GM19035 (cell line): ENCODE measurements around the gene TRUB2.
A peak's percentile ranks its signal among the peaks of the same experiment; 100 is the strongest.
"Not testable (repeated sequence)": the region's sequence is repeated elsewhere in the genome, so short reads cannot be mapped to it uniquely, and the experiment has no call there.

Experiments
- ATAC-seq: cut with Tn5 transposase; IDR thresholded peaks from one replicate; pipeline ENCODE4 v1.9.1; 2021; ENCODE audit not compliant: unreplicated experiment

Gene TRUB2

GRCh38 chr9:128298535-128299482 is 23.4 kb downstream of the TRUB2 start:
- no peak for ATAC-seq

- no peak for ATAC-seq
Measured at GRCh38 chr9:128297221-128297773, 24.9 kb downstream of the TRUB2 start.

- no peak for ATAC-seq
Measured at GRCh38 chr9:128296340-128297220, 25.7 kb downstream of the TRUB2 start.

- no peak for ATAC-seq
Measured at GRCh38 chr9:128294142-128294541, 28.1 kb downstream of the TRUB2 start.

GRCh38 chr9:128293091-128293490 is 29.2 kb downstream of the TRUB2 start:
- ATAC-seq, result no peak

GRCh38 chr9:128292009-128292408 is 30.2 kb downstream of the TRUB2 start:
- no peak for ATAC-seq

GRCh38 chr9:128288273-128289004 is 33.8 kb downstream of the TRUB2 start:
- ATAC-seq, result no peak

GRCh38 chr9:128286440-128286839 is 35.8 kb downstream of the TRUB2 start:
- ATAC-seq, result no peak

- ATAC-seq, result no peak
Measured at GRCh38 chr9:128285033-128285784, 37.0 kb downstream of the TRUB2 start.

GRCh38 chr9:128282500-128282899 is 39.7 kb downstream of the TRUB2 start:
- ATAC-seq, result no peak

GRCh38 chr9:128280084-128280622 is 42.1 kb downstream of the TRUB2 start:
- no peak for ATAC-seq

- not testable (repeated sequence) for ATAC-seq
Measured at GRCh38 chr9:128279088-128280073, 42.9 kb downstream of the TRUB2 start.

GRCh38 chr9:128276574-128277270 is 45.5 kb downstream of the TRUB2 start:
- ATAC-seq, result no peak

- ATAC-seq, result peak; percentile 97
Measured at GRCh38 chr9:128276008-128276573, 46.2 kb downstream of the TRUB2 start, which contains the start of gene SWI5. Gene SWI5, plus strand, starts transcription at chr9:128276276.

- peak; percentile 58 for ATAC-seq
Measured at GRCh38 chr9:128275198-128276007, 46.8 kb downstream of the TRUB2 start, which contains the start of gene GOLGA2. Gene GOLGA2, minus strand, starts transcription at chr9:128276007. Its CDS starts 31 bp downstream, at chr9:128275976.

GRCh38 chr9:128274245-128274644 is 48.0 kb downstream of the TRUB2 start:
- no peak for ATAC-seq

GRCh38 chr9:128271512-128271911 is 50.7 kb downstream of the TRUB2 start:
- ATAC-seq, result no peak
